Psoas muscle (tissue), 8 donors: Measurements from ENCODE around the gene RSAD1. TPM values are rescaled to one million over a fixed set of nuclear protein-coding genes. Genes with fewer than 3 reads are reported as not detected.
A peak's percentile ranks its signal among the peaks of the same experiment; 100 is the strongest.

Source experiments
- ATAC-seq, 4 donors: fragments of 200-7000 bp; cut with Tn5 transposase; one replicate each; pipeline ENCODE4 v1.9.1; 2020; ENCODE audit warnings: moderate library complexity in 3 of 4, mild to moderate bottlenecking in 2 of 4
- DNase-seq, 2 donors: peaks; one replicate each; pipeline ENCODE4 v3.0.0-alpha.2; 2020
- H3K27ac ChIP-seq: fragments of 200-600 bp; one replicate; pipeline ENCODE4 v1.8.0; 2022
- H3K27me3 ChIP-seq, 3 donors: fragments of 200-600 bp in 1 of 3; one replicate each; pipeline versions ENCODE4 v1.6.1 to v1.8.0; 2013 to 2022; ENCODE audit warnings: low read length in 2 of 3, mild to moderate bottlenecking in 2 of 3, moderate library complexity in 1 of 3; ENCODE audit not compliant: insufficient read depth in 3 of 3
- H3K36me3 ChIP-seq, 2 donors: fragments of 200-600 bp in 1 of 2; one replicate each; pipeline versions ENCODE4 v1.6.1 to v1.8.0; 2013 to 2022; ENCODE audit warnings: low read depth in 1 of 2, mild to moderate bottlenecking in 1 of 2, moderate library complexity in 1 of 2; ENCODE audit not compliant: insufficient read depth in 1 of 2
- H3K4me1 ChIP-seq: fragments of 200-600 bp; one replicate; pipeline ENCODE4 v1.8.0; 2022
- H3K4me3 ChIP-seq: fragments of 200-600 bp; one replicate; pipeline ENCODE4 v1.8.0; 2022; ENCODE audit warnings: mild to moderate bottlenecking
- H3K9me3 ChIP-seq: fragments of 200-600 bp; one replicate; pipeline ENCODE4 v1.8.0; 2022
- WGBS, 3 donors: extraction: QIAGEN DNeasy Blood & Tissue Kit; methylation state at CpG; one replicate each; pipeline versions ENCODE4 v1.1.6 to v1.1.7; 2013; 5-methylcytosine and 5-hydroxymethylcytosine counted together
- intact Hi-C, 2 donors: fragments of 100-400 bp; cut with DNase I; formaldehyde crosslinking; loops; one replicate each; pipeline versions ENCODE4 v1.11.0 to v1.14.2; 2022
- polyA plus RNA-seq, 3 donors: library from polyadenylated mRNA; stranded (reverse); fragments of 200-250 nt; gene quantifications; one replicate each; pipeline ENCODE4 v1.2.3, GENCODE V29; 2013
- total RNA-seq, 4 donors: library from RNA; stranded (reverse); fragmentation: NEBNext Ultra II Directional in 2 of 4; extraction: Animal tissue kit (Norgen Biotek cat#: 25700) in 2 of 4; gene quantifications; one replicate each; pipeline versions ENCODE4 v1.2.1 to v1.2.4, GENCODE V29; 2021 to 2023
- TF ChIP-seq, protein P1 (sequence below): fragments of 200-600 bp; IDR thresholded peaks from one replicate; pipeline ENCODE4 v1.8.0; 2022; ENCODE audit warnings: antibody characterized with exemption
- donor health status: healthy with polysubstance abuse.
- donor health status: DM: no; HTN: no; CAD: no; lungs with moderate emphysema.
- donor health status: Bipolar disorder and iron deficiency.
- donor health status: healthy.
- donor health status: DM: yes; HTN: yes; CAD: no.
- donor health status: DM: no; HTN: no; CAD: no.
- donor health status: DM: no; HTN: no; CAD: no.
- donor health status: DM: yes; HTN: yes; CAD: no.

The RSAD1 gene
- total and polyA plus RNA-seq, 7 donors = 34.3 to 63.2 (median 52.4) TPM

DNA sequence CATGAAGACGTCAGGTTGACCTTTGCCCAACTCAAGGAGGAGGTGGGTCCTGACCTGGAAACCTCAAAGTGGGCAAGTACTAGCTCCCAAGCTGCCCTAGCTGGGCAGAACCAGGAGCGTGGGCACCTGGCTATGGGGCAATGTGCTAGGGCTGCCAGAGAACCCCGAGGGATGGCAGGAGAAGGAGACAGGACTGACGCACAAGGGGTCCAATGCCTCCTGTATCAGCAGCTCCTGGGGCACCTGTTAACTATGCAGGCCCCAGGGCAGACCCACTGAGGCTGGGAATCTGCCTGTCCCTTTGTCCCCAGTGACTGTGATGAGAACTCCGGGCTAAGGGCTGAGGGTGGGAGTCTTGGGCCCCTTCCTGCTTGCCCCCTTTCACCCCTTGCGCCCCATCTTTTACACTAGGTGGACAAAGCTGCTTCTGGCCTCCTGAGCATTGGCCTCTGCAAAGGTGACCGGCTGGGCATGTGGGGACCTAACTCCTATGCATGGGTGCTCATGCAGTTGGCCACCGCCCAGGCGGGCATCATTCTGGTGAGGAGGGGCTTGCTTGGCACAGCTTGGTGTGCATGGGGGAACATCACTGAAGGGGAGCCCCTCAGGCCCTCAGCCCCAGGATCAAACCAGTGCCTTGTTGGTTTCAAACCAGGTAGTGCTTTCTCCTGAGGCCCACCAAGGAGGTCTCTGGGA is 17.7 kb upstream of the RSAD1 start:
- H3K9me3 ChIP-seq = no peaks in the 10 kb centered on the region
- intact Hi-C loops = no loop called here
- H3K27me3 ChIP-seq = no peaks in the 10 kb centered on the region
- H3K36me3 ChIP-seq = peaks cover 0 to 17% of the 10 kb centered on the region in 2 donors
- no peaks in the 10 kb centered on the region for H3K4me1 ChIP-seq
- TF ChIP-seq, protein P1, sequence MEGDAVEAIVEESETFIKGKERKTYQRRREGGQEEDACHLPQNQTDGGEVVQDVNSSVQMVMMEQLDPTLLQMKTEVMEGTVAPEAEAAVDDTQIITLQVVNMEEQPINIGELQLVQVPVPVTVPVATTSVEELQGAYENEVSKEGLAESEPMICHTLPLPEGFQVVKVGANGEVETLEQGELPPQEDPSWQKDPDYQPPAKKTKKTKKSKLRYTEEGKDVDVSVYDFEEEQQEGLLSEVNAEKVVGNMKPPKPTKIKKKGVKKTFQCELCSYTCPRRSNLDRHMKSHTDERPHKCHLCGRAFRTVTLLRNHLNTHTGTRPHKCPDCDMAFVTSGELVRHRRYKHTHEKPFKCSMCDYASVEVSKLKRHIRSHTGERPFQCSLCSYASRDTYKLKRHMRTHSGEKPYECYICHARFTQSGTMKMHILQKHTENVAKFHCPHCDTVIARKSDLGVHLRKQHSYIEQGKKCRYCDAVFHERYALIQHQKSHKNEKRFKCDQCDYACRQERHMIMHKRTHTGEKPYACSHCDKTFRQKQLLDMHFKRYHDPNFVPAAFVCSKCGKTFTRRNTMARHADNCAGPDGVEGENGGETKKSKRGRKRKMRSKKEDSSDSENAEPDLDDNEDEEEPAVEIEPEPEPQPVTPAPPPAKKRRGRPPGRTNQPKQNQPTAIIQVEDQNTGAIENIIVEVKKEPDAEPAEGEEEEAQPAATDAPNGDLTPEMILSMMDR = no peak
- DNase-seq = no peak
- 88 to 90% (median 88%) methylated on average over 9 of the region's 9 CpGs for WGBS, 3 donors
- no peak overlapping the region for H3K27ac ChIP-seq
- ATAC-seq = no peak
- H3K4me3 ChIP-seq = no peak overlapping the region

DNA sequence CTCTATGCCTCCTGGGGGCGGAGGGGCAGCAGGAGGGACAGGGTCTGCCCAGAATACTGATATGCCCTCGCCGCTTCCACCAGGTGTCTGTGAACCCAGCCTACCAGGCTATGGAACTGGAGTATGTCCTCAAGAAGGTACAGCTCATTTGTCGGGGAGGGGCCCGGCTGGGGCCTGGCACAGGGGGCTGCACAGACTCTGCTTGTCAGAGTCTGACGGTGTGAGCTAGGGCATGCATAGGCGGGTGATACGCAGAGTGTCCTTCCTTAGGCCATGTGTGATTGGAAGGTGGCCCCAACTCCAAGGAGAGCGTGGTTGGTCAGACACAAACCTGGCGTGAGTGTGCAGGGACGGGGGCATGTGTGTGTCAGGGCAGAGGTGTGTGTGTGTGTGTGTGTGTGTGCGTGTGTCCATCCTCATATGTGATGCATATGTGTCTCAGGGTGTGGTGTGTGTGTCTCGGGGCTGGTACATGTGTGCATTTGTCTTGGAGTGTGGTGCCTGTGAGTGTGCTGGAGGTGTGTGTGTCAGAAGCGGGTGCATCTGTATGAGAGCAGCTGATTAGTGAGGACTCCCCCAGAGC is 17.0 kb upstream of the RSAD1 start:
- ATAC-seq = no peak
- Histone ChIP-seq H3K36me3 (peaks cover 0 to 17% of the 10 kb centered on the region in 2 donors), H3K27ac (no peak overlapping the region), H3K4me3 (no peak overlapping the region), H3K9me3 (no peaks in the 10 kb centered on the region), H3K27me3 (no peaks in the 10 kb centered on the region), H3K4me1 (no peaks in the 10 kb centered on the region)
- 90 to 96% (median 92%) methylated on average over 14 of the region's 14 CpGs for WGBS, 3 donors
- DNase-seq = peak in 1 of 2 donors; percentile 45
- intact Hi-C loops = no loop called here
- TF ChIP-seq, protein P1 = no peak

DNA sequence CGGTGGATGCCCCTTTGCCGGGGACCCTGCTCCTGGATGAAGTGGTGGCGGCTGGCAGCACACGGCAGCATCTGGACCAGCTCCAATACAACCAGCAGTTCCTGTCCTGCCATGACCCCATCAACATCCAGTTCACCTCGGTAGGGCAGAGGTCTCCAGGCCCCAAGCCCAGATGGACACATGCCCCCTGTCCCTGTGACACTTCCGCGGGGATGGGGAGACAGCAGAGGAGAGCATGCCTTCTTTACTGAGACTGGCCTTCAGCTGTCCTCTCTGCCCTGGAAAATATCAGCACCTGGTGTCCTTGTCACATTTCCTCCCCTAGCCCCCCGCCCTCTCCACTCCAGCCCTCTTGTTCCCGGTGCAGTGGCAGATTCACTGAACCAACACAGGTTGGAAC is 16.2 kb upstream of the RSAD1 start:
- Histone ChIP-seq H3K36me3 (peaks cover 0 to 17% of the 10 kb centered on the region in 2 donors), H3K9me3 (no peaks in the 10 kb centered on the region), H3K27ac (no peak overlapping the region), H3K4me3 (no peak overlapping the region), H3K4me1 (no peaks in the 10 kb centered on the region), H3K27me3 (no peaks in the 10 kb centered on the region)
- intact Hi-C loops = no loop called here
- ATAC-seq = no peak
- TF ChIP-seq, protein P1 = no peak
- WGBS, 3 donors = 53 to 73% (median 66%) methylated on average over 9 of the region's 9 CpGs
- DNase-seq = peak in 1 of 2 donors; percentile 19

DNA sequence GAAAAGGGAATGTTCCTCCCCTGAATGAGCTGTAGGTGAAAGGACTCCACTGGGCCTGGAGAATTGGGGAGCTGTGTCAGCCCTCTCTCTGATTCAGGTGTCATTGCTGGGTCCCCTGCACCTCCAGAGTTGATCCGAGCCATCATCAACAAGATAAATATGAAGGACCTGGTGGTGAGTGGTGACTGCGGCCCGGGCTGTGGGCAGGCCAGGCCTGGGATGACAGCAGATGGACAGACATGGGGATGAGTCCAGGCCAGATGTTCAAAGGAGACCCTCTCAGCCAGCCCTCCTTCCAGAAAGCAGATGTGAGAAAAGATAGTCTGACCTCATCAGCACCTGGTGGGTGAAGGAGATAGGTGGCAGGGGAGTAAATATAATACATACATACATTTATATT is 14.5 kb upstream of the RSAD1 start:
- no peaks in the 10 kb centered on the region for H3K9me3 ChIP-seq
- peaks cover 10% of the 10 kb centered on the region for H3K4me1 ChIP-seq
- peaks cover 0 to 17% of the 10 kb centered on the region in 2 donors for H3K36me3 ChIP-seq
- TF ChIP-seq, protein P1 = no peak
- no peak for ATAC-seq
- H3K27ac ChIP-seq = no peak overlapping the region
- WGBS, 3 donors = 88 to 97% (median 91%) methylated on average over 3 of the region's 3 CpGs
- no peak overlapping the region for H3K4me3 ChIP-seq
- no peaks in the 10 kb centered on the region for H3K27me3 ChIP-seq
- DNase-seq = no peak
- intact Hi-C loops = no loop called here
